ENCODE data around the gene CR2.
"Not testable (repeated sequence)": the region's sequence is repeated elsewhere in the genome, so short reads cannot be mapped to it uniquely, and the experiment has no call there.

CR2 gene

GRCh38 chr1:207516729-207517128, 62.6 kb downstream of the CR2 start:
- DNase-seq = no peak

GRCh38 chr1:207518608-207519236, 64.6 kb downstream of the CR2 start:
- no peak for DNase-seq

- DNase-seq = peak; percentile 99
These were observed 65.6 kb downstream of the CR2 start for GRCh38 chr1:207519505-207520399.

GRCh38 chr1:207520400-207521345, 66.5 kb downstream of the CR2 start:
- peak; percentile 78 for DNase-seq

- not testable (repeated sequence) for DNase-seq
These were observed 71.1 kb downstream of the CR2 start for GRCh38 chr1:207525239-207525638.

GRCh38 chr1:207528401-207528800, 74.3 kb downstream of the CR2 start:
- DNase-seq = not testable (repeated sequence)

- DNase-seq = not testable (repeated sequence)
These were observed 82.1 kb downstream of the CR2 start for GRCh38 chr1:207536263-207536662.
